Measurements from ENCODE around the gene HS6ST1. TPM values are rescaled to one million over a fixed set of nuclear protein-coding genes. Genes with fewer than 3 reads are reported as not detected.
A peak's percentile ranks its signal among the peaks of the same experiment; 100 is the strongest.

The HS6ST1 gene
- total RNA-seq, 1 experiment from 2014 or later: 20.3 TPM

GRCh38 chr2:128366713-128367511 lies 48.2 kb upstream of the HS6ST1 start:
- TF ChIP-seq CTCF (IDR thresholded peaks at IDR 0.05; ENCODE audit: insufficient read depth in 1 of 2, low read depth in 1 of 2, low read length in 1 of 2, severe bottlenecking in 1 of 2, unreplicated experiment in 1 of 2): no peak
- DNase-seq: no peak

GRCh38 chr2:128365217-128365905 lies 46.7 kb upstream of the HS6ST1 start:
- H3K9me3 ChIP-seq: no peaks in the 10 kb centered on the region
- no peaks in the 10 kb centered on the region for H3K27me3 ChIP-seq (replicated peaks; ENCODE audit: control insufficient read depth, insufficient read depth, low read length)
- H3K27ac Mint-ChIP-seq (ENCODE audit: unreplicated experiment): peak overlapping the region; percentile 70
- no peak overlapping the region for H3K4me3 Mint-ChIP-seq (ENCODE audit: unreplicated experiment)
- no peaks in the 10 kb centered on the region for H3K36me3 ChIP-seq (ENCODE audit: control insufficient read depth, insufficient read depth, low read length)
- no peaks in the 10 kb centered on the region for H3K9me3 Mint-ChIP-seq (ENCODE audit: unreplicated experiment)
- ChIA-PET POLR2A (no interaction called here), CTCF (no interaction called here)
- BruUV-seq (replicated peaks): no TSS peak
- H3K36me3 Mint-ChIP-seq (ENCODE audit: insufficient read depth, unreplicated experiment): peaks cover 4% of the 10 kb centered on the region
- H3K4me1 Mint-ChIP-seq (ENCODE audit: low read depth, unreplicated experiment): peaks cover 20% of the 10 kb centered on the region
- H3K27me3 Mint-ChIP-seq (ENCODE audit: insufficient read depth, unreplicated experiment): no peaks in the 10 kb centered on the region
- intact Hi-C loops (cut with micrococcal nuclease; ENCODE audit: unreplicated experiment): no loop called here
- peaks cover 35% of the 10 kb centered on the region for H3K4me1 ChIP-seq
- no peak for DNase-seq
- TF ChIP-seq CTCF (IDR thresholded peaks at IDR 0.05; ENCODE audit: insufficient read depth in 1 of 2, low read depth in 1 of 2, low read length in 1 of 2, severe bottlenecking in 1 of 2, unreplicated experiment in 1 of 2): no peak
- no peak overlapping the region for H3K4me3 ChIP-seq (ENCODE audit: low read depth, low read length)

More at GRCh38 chr2:128366713-128367511, 48.2 kb upstream of the HS6ST1 start:
- H3K9me3 ChIP-seq: no peaks in the 10 kb centered on the region
- no peak overlapping the region for H3K4me3 ChIP-seq (ENCODE audit: low read depth, low read length)
- H3K27ac Mint-ChIP-seq (ENCODE audit: unreplicated experiment): no peak overlapping the region
- H3K36me3 Mint-ChIP-seq (ENCODE audit: insufficient read depth, unreplicated experiment): peaks cover 4% of the 10 kb centered on the region
- CTCF ChIA-PET: interaction anchor here (0.7 kb wide), 1 partner anchor 176 kb away, joined by 3 read pairs; no protein-coding TSS in a partner anchor
- H3K4me3 Mint-ChIP-seq (ENCODE audit: unreplicated experiment): no peak overlapping the region
- H3K4me1 Mint-ChIP-seq (ENCODE audit: low read depth, unreplicated experiment): peaks cover 20% of the 10 kb centered on the region
- no peaks in the 10 kb centered on the region for H3K9me3 Mint-ChIP-seq (ENCODE audit: unreplicated experiment)
- H3K4me1 ChIP-seq: peaks cover 30% of the 10 kb centered on the region
- intact Hi-C loops (cut with micrococcal nuclease; ENCODE audit: unreplicated experiment): no loop called here
- no peaks in the 10 kb centered on the region for H3K27me3 ChIP-seq (replicated peaks; ENCODE audit: control insufficient read depth, insufficient read depth, low read length)
- H3K27me3 Mint-ChIP-seq (ENCODE audit: insufficient read depth, unreplicated experiment): no peaks in the 10 kb centered on the region
- no TSS peak for BruUV-seq (replicated peaks)
- H3K36me3 ChIP-seq (ENCODE audit: control insufficient read depth, insufficient read depth, low read length): no peaks in the 10 kb centered on the region
- POLR2A ChIA-PET: no interaction called here

- H3K36me3 Mint-ChIP-seq (ENCODE audit: insufficient read depth, unreplicated experiment): peaks cover 4% of the 10 kb centered on the region
- Histone ChIP-seq H3K27me3 (replicated peaks; ENCODE audit: control insufficient read depth, insufficient read depth, low read length) (no peaks in the 10 kb centered on the region), H3K9me3 (no peaks in the 10 kb centered on the region; the same call in 1 of the 2 replicates), H3K4me1 (peaks cover 28% of the 10 kb centered on the region), H3K4me3 (ENCODE audit: low read depth, low read length) (no peak overlapping the region), H3K36me3 (ENCODE audit: control insufficient read depth, insufficient read depth, low read length) (no peaks in the 10 kb centered on the region)
- peak in 1 of 2 experiments; percentile 32 for DNase-seq
- no peak overlapping the region for H3K4me3 Mint-ChIP-seq (ENCODE audit: unreplicated experiment)
- intact Hi-C loops (cut with micrococcal nuclease; ENCODE audit: unreplicated experiment): loop anchor here (5.0 kb wide), 1 partner anchor 37 kb away; no protein-coding TSS in a partner anchor
- POLR2A ChIA-PET: no interaction called here
- H3K27ac Mint-ChIP-seq (ENCODE audit: unreplicated experiment): peak overlapping the region; percentile 70
- CTCF ChIA-PET: no interaction called here
- no peaks in the 10 kb centered on the region for H3K27me3 Mint-ChIP-seq (ENCODE audit: insufficient read depth, unreplicated experiment)
- H3K4me1 Mint-ChIP-seq (ENCODE audit: low read depth, unreplicated experiment): peaks cover 14% of the 10 kb centered on the region
- TF ChIP-seq CTCF (IDR thresholded peaks at IDR 0.05; ENCODE audit: insufficient read depth in 1 of 2, low read depth in 1 of 2, low read length in 1 of 2, severe bottlenecking in 1 of 2, unreplicated experiment in 1 of 2): no peak
- no TSS peak for BruUV-seq (replicated peaks)
- H3K9me3 Mint-ChIP-seq (ENCODE audit: unreplicated experiment): no peaks in the 10 kb centered on the region
Observed at GRCh38 chr2:128364441-128364911, 45.8 kb upstream of the HS6ST1 start.

All from Caco-2 (cell line).